H1 (cell line): ENCODE measurements around the gene KSR2. TPM values are rescaled to one million over a fixed set of nuclear protein-coding genes. Genes with fewer than 3 reads are reported as not detected.

Experiments used
- CHD7 ChIP-seq: fragments of 300-600 bp; sonication (generic); IDR thresholded peaks from 2 replicates; pipeline ENCODE4 v1.7.1; 2012; ENCODE audit warnings: low read length, moderate library complexity, mild to moderate bottlenecking, inconsistent platforms; ENCODE audit not compliant: insufficient replicate concordance
- POU5F1 ChIP-seq: IDR thresholded peaks from 2 replicates; pipeline ENCODE4 v1.6.1; 2011; ENCODE audit warnings: low read depth, mild to moderate bottlenecking, low read length, moderate library complexity
- polyA plus RNA-seq, 7 experiments: library from polyadenylated mRNA; depleted of rRNA in 3 of 7; stranded (reverse) in 5 of 7; unstranded in 2 of 7; fragments of >200 nt in 5 of 7; fragments of 200-250 nt in 2 of 7; gene quantifications; 1 replicate in 5 of 7; 2 replicates in 1 of 7; 4 replicates in 1 of 7; pipeline versions ENCODE4 v1.2.1 to v1.2.3, GENCODE V29; 2011 to 2013; ENCODE audit warnings: missing spikeins in 2 of 7, mixed read lengths in 2 of 7
- total RNA-seq: library from RNA; stranded (reverse); fragmentation: NEBNext Ultra II Directional; extraction: Animal tissue kit (Norgen Biotek cat#: 25700); gene quantifications from 2 replicates; pipeline ENCODE4 v1.2.1, GENCODE V29; 2021

KSR2 gene
- total and polyA plus RNA-seq, 2 of the 8 experiments (the other 6 are each of a cell fraction or from before 2014, with no cell fraction given), result 0.74 to 2.2 TPM

GRCh38 chr12:117680312-117680711 is 288.5 kb downstream of the KSR2 start (continued):
- TF ChIP-seq CHD7 (no peak), POU5F1 (no peak)
- TF ChIP-seq, all 59 proteins: peak for 0
